Panc1 (cell line): ENCODE data around the gene PSMC6. TPM values are rescaled to one million over a fixed set of nuclear protein-coding genes. Genes with fewer than 3 reads are reported as not detected.

Experiments
- ATAC-seq: fragments of 200-7000 bp; cut with Tn5 transposase; 2 replicates; pipeline ENCODE4 v1.9.1; 2020; ENCODE audit warnings: mild to moderate bottlenecking, moderate library complexity
- BruUV-seq: library from RNA; stranded (reverse); fragments of 400-500 nt; replicated peaks from 2 replicates; lab custom pipeline; 2021; lab: Mats Ljungman, UMichigan
- CTCF ChIA-PET: fragments of 300-600 bp; sonication (Branson Sonifier 250); formaldehyde crosslinking; loops from one replicate; lab custom pipeline; 2022; ENCODE audit warnings: antibody characterized with exemption; lab: Charles Lee
- POLR2A ChIA-PET: fragments of 300-600 bp; sonication (Branson Sonifier 250); formaldehyde crosslinking; loops from one replicate; lab custom pipeline; 2022; ENCODE audit warnings: antibody characterized with exemption; lab: Charles Lee
- DNase-seq: peaks from one replicate; pipeline ENCODE4 v3.0.0-alpha.2; 2010; ENCODE audit warnings: low read depth, low spot score
- H3K27ac ChIP-seq: 2 replicates; pipeline ENCODE4 v1.5.1; 2011; ENCODE audit warnings: mild to moderate bottlenecking, low read length, inconsistent platforms
- H3K27me3 ChIP-seq: fragments of 200-500 bp; sonication (Bioruptor generic); 2 replicates; pipeline ENCODE4 v1.6.0; 2014; ENCODE audit warnings: low read length, inconsistent platforms; ENCODE audit not compliant: control insufficient read depth, insufficient read depth
- H3K36me3 ChIP-seq: fragments of 200-500 bp; sonication (Bioruptor generic); 2 replicates; pipeline ENCODE4 v1.5.1; 2014; ENCODE audit warnings: inconsistent platforms, mild to moderate bottlenecking, low read length, moderate library complexity; ENCODE audit not compliant: control insufficient read depth, insufficient read depth
- H3K4me1 ChIP-seq: 2 replicates; pipeline ENCODE4 v1.5.1; 2011; ENCODE audit warnings: inconsistent platforms, mild to moderate bottlenecking, low read length, moderate library complexity; ENCODE audit not compliant: control insufficient read depth, insufficient read depth
- H3K4me3 ChIP-seq, 2 experiments: 2 replicates each; pipeline ENCODE4 v1.5.1; 2011 to 2012; ENCODE audit warnings: low read depth in 2 of 2, low read length in 2 of 2, mild to moderate bottlenecking in 2 of 2, inconsistent platforms in 1 of 2, moderate library complexity in 1 of 2
- H3K9me3 ChIP-seq: fragments of 200-500 bp; sonication (Bioruptor generic); 2 replicates; pipeline ENCODE4 v1.5.1; 2014; ENCODE audit warnings: low read depth, mild to moderate bottlenecking, inconsistent platforms, low read length, moderate library complexity; ENCODE audit not compliant: control insufficient read depth, insufficient read depth
- CTCF ChIP-seq: fragments of 450-650 bp; IDR thresholded peaks from 2 replicates; pipeline ENCODE4 v1.5.1; 2017; ENCODE audit warnings: mild to moderate bottlenecking
- POLR2AphosphoS5 ChIP-seq: IDR thresholded peaks from 2 replicates; pipeline ENCODE4 v1.6.1; 2012; ENCODE audit warnings: mild to moderate bottlenecking, low read depth, low read length, moderate library complexity
- REST ChIP-seq, 2 experiments: IDR thresholded peaks; 2 replicates each; pipeline ENCODE4 v1.6.1; 2011 to 2012; ENCODE audit warnings: low read depth in 2 of 2, control low read depth in 1 of 2, low read length in 1 of 2, mild to moderate bottlenecking in 1 of 2, moderate library complexity in 1 of 2; ENCODE audit not compliant: insufficient read depth in 1 of 2
- SIN3A ChIP-seq: IDR thresholded peaks from 2 replicates; pipeline ENCODE4 v1.6.1; 2012; ENCODE audit warnings: low read depth, mild to moderate bottlenecking, low read length, moderate library complexity, borderline replicate concordance; ENCODE audit not compliant: insufficient read depth
- TCF7L2 ChIP-seq: IDR thresholded peaks from 2 replicates; pipeline ENCODE4 v1.6.1; 2011; ENCODE audit warnings: mild to moderate bottlenecking, low read depth, low read length, inconsistent platforms
- in situ Hi-C: cut with HindIII; loops from 2 replicates; pipeline ENCODE4 v1.10.0; 2016; ENCODE audit warnings: low sequenced_read_pairs, low pct_unique_long_range_greater_than_20kb
- intact Hi-C: fragments of 100-400 bp; cut with micrococcal nuclease; formaldehyde crosslinking; loops from one replicate; pipeline ENCODE4 v1.10.0; 2022; ENCODE audit not compliant: unreplicated experiment
- total RNA-seq: library from RNA; stranded (reverse); gene quantifications from one replicate; pipeline ENCODE4 v1.2.1, GENCODE V29; 2021; ENCODE audit not compliant: unreplicated experiment

PSMC6 gene
- total RNA-seq, 1 experiment from 2014 or later, result 62.1 TPM

GRCh38 chr14:52690983-52691760 lies 15.8 kb upstream of the PSMC6 start:
- CTCF ChIA-PET, result no interaction called here
- POLR2A ChIA-PET, result interaction anchor here (0.7 kb wide), 1 partner anchor 1653 kb away, joined by 3 read pairs; no protein-coding TSS in a partner anchor
- ATAC-seq, result no peak
- BruUV-seq, result no TSS peak
- H3K9me3 ChIP-seq, result no peaks in the 10 kb centered on the region
- TF ChIP-seq CTCF (no peak), POLR2AphosphoS5 (no peak), SIN3A (no peak), TCF7L2 (no peak), REST (IDR thresholded peaks at IDR 0.05; ENCODE audit: insufficient read depth in 1 of 2, low read depth in 2 of 2, low read length in 1 of 2) (no peak)
- H3K4me3 ChIP-seq, result no peak overlapping the region
- H3K27me3 ChIP-seq, result no peaks in the 10 kb centered on the region
- H3K4me1 ChIP-seq, result peaks cover 20% of the 10 kb centered on the region
- peak overlapping the region; percentile 61 for H3K27ac ChIP-seq
- intact Hi-C loops (no loop called here), in situ Hi-C loops (no loop called here)
- no peaks in the 10 kb centered on the region for H3K36me3 ChIP-seq
- DNase-seq, result no peak

GRCh38 chr14:52692248-52692962 lies 14.6 kb upstream of the PSMC6 start:
- ATAC-seq, result no peak
- TSS peak; percentile 37 for BruUV-seq

More at GRCh38 chr14:52692248-52692962, 14.6 kb upstream of the PSMC6 start:
- Histone ChIP-seq H3K9me3 (no peaks in the 10 kb centered on the region), H3K27me3 (no peaks in the 10 kb centered on the region), H3K36me3 (no peaks in the 10 kb centered on the region), H3K4me3 (peak overlapping the region in 1 of 2 experiments; percentile 95; a peak in 1 of 4 replicates), H3K4me1 (peaks cover 20% of the 10 kb centered on the region), H3K27ac (peak overlapping the region; percentile 61; the same call in 1 of the 2 replicates)
- in situ Hi-C loops (no loop called here), intact Hi-C loops (no loop called here)
- POLR2A ChIA-PET, result interaction anchor here (0.6 kb wide), 1 partner anchor 140 kb away, joined by 3 read pairs; the partner anchor contains the start of gene TXNDC16
- DNase-seq, result no peak
- CTCF ChIA-PET, result no interaction called here
- TF ChIP-seq CTCF (no peak), SIN3A (no peak), POLR2AphosphoS5 (no peak), TCF7L2 (no peak), REST (IDR thresholded peaks at IDR 0.05; ENCODE audit: insufficient read depth in 1 of 2, low read depth in 2 of 2, low read length in 1 of 2) (no peak)
